Sigmoid colon (tissue), 3 donors: ENCODE measurements around the gene RNF40.

Experiments
- CTCF ChIP-seq, 4 experiments: fragments of 450-650 bp in 3 of 4; fragments of 200-600 bp in 1 of 4; IDR thresholded peaks; one replicate each; pipeline ENCODE4 v1.5.1; 2016 to 2019; ENCODE audit warnings: antibody characterized with exemption in 4 of 4, mild to moderate bottlenecking in 3 of 4, moderate library complexity in 2 of 4
- POLR2A ChIP-seq, 2 donors: fragments of 450-650 bp; IDR thresholded peaks; one replicate each; pipeline ENCODE4 v1.6.1; 2016; ENCODE audit warnings: antibody characterized with exemption in 2 of 2, mild to moderate bottlenecking in 2 of 2, moderate library complexity in 2 of 2

DNA sequence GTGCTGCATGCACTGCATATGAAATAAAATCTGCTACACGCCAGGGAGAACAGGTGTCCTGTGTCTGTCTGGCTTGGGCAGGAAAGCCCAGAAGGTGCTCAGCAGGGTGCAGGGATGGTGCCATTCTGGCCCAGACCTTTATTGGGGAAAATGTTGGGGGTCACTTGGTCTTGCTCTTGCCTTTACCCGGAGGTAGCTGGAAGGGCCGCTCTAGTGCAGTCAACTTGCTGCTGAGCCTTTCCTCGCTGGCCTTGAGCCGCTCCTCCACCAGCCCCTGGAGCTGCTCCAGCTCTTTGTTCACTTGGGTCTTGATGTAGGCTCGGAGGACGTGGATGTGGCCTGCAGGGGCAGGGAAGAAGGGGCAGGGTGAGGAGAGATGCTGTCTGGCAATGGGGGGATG, 4.8 kb upstream of the RNF40 start:
- TF ChIP-seq CTCF (IDR thresholded peaks at IDR 0.05) (no peak), POLR2A (IDR thresholded peaks at IDR 0.05) (no peak)
